ENCODE results near the gene BCCIP.

The BCCIP gene

GRCh38 chr10:125844751-125845221 lies 21.4 kb downstream of the BCCIP start:
- no peak for DNase-seq (ENCODE audit: low read depth)

- no peak for DNase-seq (ENCODE audit: low read depth)
These were observed 22.3 kb downstream of the BCCIP start for GRCh38 chr10:125845617-125846016.

- DNase-seq (ENCODE audit: low read depth), result no peak
These were observed 23.5 kb downstream of the BCCIP start for GRCh38 chr10:125846894-125847293.

- no peak for DNase-seq (ENCODE audit: low read depth)
These were observed 25.0 kb downstream of the BCCIP start for GRCh38 chr10:125848371-125848770.

GRCh38 chr10:125848857-125849256 lies 25.5 kb downstream of the BCCIP start:
- no peak for DNase-seq (ENCODE audit: low read depth)

GRCh38 chr10:125849448-125849847 lies 26.1 kb downstream of the BCCIP start:
- no peak for DNase-seq (ENCODE audit: low read depth)

- DNase-seq (ENCODE audit: low read depth), result no peak
These were observed 27.7 kb downstream of the BCCIP start for GRCh38 chr10:125850766-125851731.

- DNase-seq (ENCODE audit: low read depth), result no peak
These were observed 29.1 kb downstream of the BCCIP start for GRCh38 chr10:125852487-125852886.

- DNase-seq (ENCODE audit: low read depth), result no peak
These were observed 33.9 kb downstream of the BCCIP start for GRCh38 chr10:125857185-125857760.

GRCh38 chr10:125859128-125859817 lies 35.9 kb downstream of the BCCIP start:
- no peak for DNase-seq (ENCODE audit: low read depth)

GRCh38 chr10:125865120-125865519 lies 41.8 kb downstream of the BCCIP start:
- DNase-seq (ENCODE audit: low read depth), result no peak

GRCh38 chr10:125866421-125867029 lies 43.2 kb downstream of the BCCIP start:
- DNase-seq (ENCODE audit: low read depth), result no peak

- DNase-seq (ENCODE audit: low read depth), result no peak
These were observed 45.1 kb downstream of the BCCIP start for GRCh38 chr10:125868372-125868975.

- DNase-seq (ENCODE audit: low read depth), result no peak
These were observed 48.0 kb downstream of the BCCIP start for GRCh38 chr10:125871338-125871737.

GRCh38 chr10:125878957-125879835 lies 55.9 kb downstream of the BCCIP start:
- DNase-seq (ENCODE audit: low read depth), result no peak

- DNase-seq (ENCODE audit: low read depth), result no peak
These were observed 57.4 kb downstream of the BCCIP start for GRCh38 chr10:125880719-125881118.

GRCh38 chr10:125881192-125881591 lies 57.8 kb downstream of the BCCIP start, which contains the start of gene DHX32:
DHX32 (minus strand) TSS chr10:125881292; CDS start chr10:125880824, 468 bp downstream.
- DNase-seq (ENCODE audit: low read depth), result no peak

- no peak for DNase-seq (ENCODE audit: low read depth)
These were observed 59.2 kb downstream of the BCCIP start for GRCh38 chr10:125882596-125882995.

GRCh38 chr10:125883211-125883610 lies 59.9 kb downstream of the BCCIP start:
- DNase-seq (ENCODE audit: low read depth), result no peak

All from stimulated activated CD8-positive, alpha-beta memory T cell treated with anti-CD3 and anti-CD28 coated beads, Interleukin-12 subunit alpha, Interleukin-12 subunit beta, amount 100 ng/mL, for 4 hours (primary cell).